Astrocyte of the spinal cord (primary cell): ENCODE results near the gene ELOVL5.

Source experiments
- DNase-seq: peaks from one replicate; pipeline ENCODE4 v3.0.0; 2011; ENCODE audit warnings: low read depth, low spot score
- H3K4me3 ChIP-seq: 2 replicates; pipeline ENCODE4 v1.5.1; 2011; ENCODE audit warnings: low read depth, mild to moderate bottlenecking, low read length, moderate library complexity
- CTCF ChIP-seq: IDR thresholded peaks from 2 replicates; pipeline ENCODE4 v1.5.1; 2012; ENCODE audit warnings: low read depth, mild to moderate bottlenecking, low read length, inconsistent platforms
- in situ Hi-C: cut with HindIII; loops from 2 replicates; pipeline ENCODE4 v1.10.0; 2017; ENCODE audit warnings: low sequenced_read_pairs

The ELOVL5 gene

GRCh38 chr6:53266553-53267090 lies 82.1 kb downstream of the ELOVL5 start:
- in situ Hi-C loops = no loop called here
- TF ChIP-seq CTCF = no peak
- DNase-seq = no peak
- H3K4me3 ChIP-seq = no peak overlapping the region

- DNase-seq = no peak
- in situ Hi-C loops = no loop called here
- TF ChIP-seq CTCF = no peak
- H3K4me3 ChIP-seq = no peak overlapping the region
Measured at GRCh38 chr6:53264915-53265607, 83.7 kb downstream of the ELOVL5 start.

GRCh38 chr6:53264337-53264736 lies 84.4 kb downstream of the ELOVL5 start:
- H3K4me3 ChIP-seq = no peak overlapping the region
- DNase-seq = no peak
- TF ChIP-seq CTCF = no peak
- in situ Hi-C loops = no loop called here

- peak; percentile 24 for DNase-seq
- in situ Hi-C loops = no loop called here
- H3K4me3 ChIP-seq = no peak overlapping the region
- no peak for TF ChIP-seq CTCF
Measured at GRCh38 chr6:53263917-53264316, 84.8 kb downstream of the ELOVL5 start.

GRCh38 chr6:53259860-53260580 lies 88.7 kb downstream of the ELOVL5 start:
- DNase-seq = no peak
- in situ Hi-C loops = no loop called here
- no peak for TF ChIP-seq CTCF
- H3K4me3 ChIP-seq = no peak overlapping the region

- DNase-seq = no peak
- no peak overlapping the region for H3K4me3 ChIP-seq
- in situ Hi-C loops = no loop called here
- no peak for TF ChIP-seq CTCF
Measured at GRCh38 chr6:53258774-53259155, 90.0 kb downstream of the ELOVL5 start.
